Activated CD8-positive, alpha-beta T cell treated with anti-CD3 and anti-CD28 coated beads, Interleukin-2, amount 10 ng/mL, durations not matched to agents 7 days and 5 days (primary cell): ENCODE measurements around the gene THAP7. TPM values are rescaled to one million over a fixed set of nuclear protein-coding genes. Genes with fewer than 3 reads are reported as not detected.
"Not testable (repeated sequence)": the region's sequence is repeated elsewhere in the genome, so short reads cannot be mapped to it uniquely, and the experiment has no call there.

Source experiments
- ATAC-seq: fragments of 150-1000 bp; cut with Tn5 transposase; one replicate; pipeline ENCODE4 v1.10.0; 2021; ENCODE audit warnings: moderate library complexity
- CTCF ChIA-PET: fragments of 350-600 bp; sonication (Branson Sonifier 250); formaldehyde crosslinking; loops from one replicate; lab custom pipeline; 2021; ENCODE audit warnings: antibody characterized with exemption; lab: Charles Lee
- POLR2A ChIA-PET: fragments of 350-600 bp; sonication (Branson Sonifier 250); formaldehyde crosslinking; loops from one replicate; lab custom pipeline; 2021; ENCODE audit warnings: antibody characterized with exemption; lab: Charles Lee
- DNase-seq: peaks from one replicate; pipeline ENCODE4 v3.0.0-alpha.2; 2020
- H3K27ac Mint-ChIP-seq: one replicate; pipeline ENCODE4 v1.8.0; 2021; ENCODE audit warnings: mild to moderate bottlenecking, mixed read lengths
- H3K27me3 Mint-ChIP-seq: one replicate; pipeline ENCODE4 v1.8.0; 2021; ENCODE audit warnings: low read depth, mixed read lengths
- H3K36me3 Mint-ChIP-seq: one replicate; pipeline ENCODE4 v1.8.0; 2021; ENCODE audit warnings: low read depth, mixed read lengths
- H3K4me1 Mint-ChIP-seq: one replicate; pipeline ENCODE4 v1.8.0; 2021; ENCODE audit warnings: low read depth, mixed read lengths
- H3K4me3 Mint-ChIP-seq: one replicate; pipeline ENCODE4 v1.8.0; 2021; ENCODE audit warnings: mild to moderate bottlenecking, mixed read lengths
- H3K9me3 Mint-ChIP-seq: one replicate; pipeline ENCODE4 v1.8.0; 2022; ENCODE audit warnings: mixed read lengths; ENCODE audit not compliant: insufficient read depth
- total RNA-seq, 2 experiments: library from RNA; stranded (reverse); gene quantifications; one replicate each; pipeline ENCODE4 v1.2.3, GENCODE V29; 2021

Gene THAP7
- total RNA-seq, 2 experiments from 2014 or later, result 31.7 to 32.0 TPM

DNA sequence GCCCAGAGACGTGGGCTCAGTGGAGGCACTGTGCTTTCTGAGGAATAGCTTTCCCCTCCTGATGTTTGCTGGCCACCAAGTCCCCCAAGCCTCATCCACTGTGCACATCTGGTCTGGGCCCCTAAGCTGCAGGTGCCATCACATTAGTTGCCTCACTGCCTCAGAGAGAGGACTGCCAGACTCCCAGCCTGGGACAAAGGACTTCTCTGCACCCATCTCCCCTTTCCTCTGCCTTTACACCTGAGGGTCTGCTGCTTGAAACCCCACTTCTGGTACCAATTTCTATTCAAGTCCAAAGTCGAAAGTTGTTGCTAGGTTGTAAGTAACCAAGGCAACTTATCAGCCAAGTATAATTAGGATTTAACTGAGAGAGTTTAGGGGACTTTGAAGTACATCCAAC, 23.5 kb downstream of the THAP7 start:
- POLR2A ChIA-PET, result no interaction called here

DNA sequence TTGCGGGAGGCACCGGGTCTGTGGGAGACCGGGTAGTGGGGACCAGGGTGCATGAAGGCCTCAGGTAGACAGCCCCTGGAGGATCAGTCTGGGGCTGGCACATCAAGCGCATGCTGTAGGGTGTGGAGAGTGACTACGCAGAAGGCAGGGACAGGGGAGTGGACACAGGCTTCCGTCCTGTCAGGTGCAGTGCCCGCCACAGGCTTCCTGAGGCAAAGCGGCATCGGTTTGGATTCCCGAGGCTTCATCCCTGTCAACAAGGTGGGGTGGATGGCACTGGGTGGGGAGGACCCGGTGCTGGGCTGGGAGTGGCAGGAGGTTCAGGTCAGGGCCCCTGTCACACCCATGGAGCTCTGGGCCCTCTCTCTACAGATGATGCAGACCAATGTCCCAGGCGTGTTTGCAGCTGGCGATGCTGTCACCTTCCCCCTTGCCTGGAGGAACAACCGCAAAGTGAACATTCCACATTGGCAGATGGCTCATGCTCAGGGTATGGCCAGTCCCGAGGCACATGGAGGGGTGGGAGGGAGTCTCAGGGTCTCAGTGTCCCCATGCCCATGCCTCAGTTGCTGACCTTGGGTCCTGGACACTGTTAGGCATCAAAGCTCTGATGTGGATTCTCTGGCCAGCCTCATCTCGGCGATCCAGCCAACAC, 24.3 kb downstream of the THAP7 start:
- peaks cover 2% of the 10 kb centered on the region for H3K27me3 Mint-ChIP-seq
- ATAC-seq (no peak), DNase-seq (no peak)
- POLR2A ChIA-PET, result no interaction called here
- no peak overlapping the region for H3K4me3 Mint-ChIP-seq
- H3K9me3 Mint-ChIP-seq, result peaks cover 11% of the 10 kb centered on the region
- CTCF ChIA-PET, result no interaction called here
- H3K36me3 Mint-ChIP-seq, result peaks cover 4% of the 10 kb centered on the region
- H3K27ac Mint-ChIP-seq, result no peak overlapping the region
- peaks cover 24% of the 10 kb centered on the region for H3K4me1 Mint-ChIP-seq

More for the DNA sequence above, 23.5 kb downstream of the THAP7 start:
- Mint-ChIP-seq H3K27me3 (peaks cover 2% of the 10 kb centered on the region), H3K4me1 (peaks cover 32% of the 10 kb centered on the region), H3K9me3 (peaks cover 11% of the 10 kb centered on the region), H3K27ac (no peak overlapping the region), H3K4me3 (no peak overlapping the region), H3K36me3 (peaks cover 5% of the 10 kb centered on the region)
- CTCF ChIA-PET, result no interaction called here
- ATAC-seq (no peak), DNase-seq (no peak)

DNA sequence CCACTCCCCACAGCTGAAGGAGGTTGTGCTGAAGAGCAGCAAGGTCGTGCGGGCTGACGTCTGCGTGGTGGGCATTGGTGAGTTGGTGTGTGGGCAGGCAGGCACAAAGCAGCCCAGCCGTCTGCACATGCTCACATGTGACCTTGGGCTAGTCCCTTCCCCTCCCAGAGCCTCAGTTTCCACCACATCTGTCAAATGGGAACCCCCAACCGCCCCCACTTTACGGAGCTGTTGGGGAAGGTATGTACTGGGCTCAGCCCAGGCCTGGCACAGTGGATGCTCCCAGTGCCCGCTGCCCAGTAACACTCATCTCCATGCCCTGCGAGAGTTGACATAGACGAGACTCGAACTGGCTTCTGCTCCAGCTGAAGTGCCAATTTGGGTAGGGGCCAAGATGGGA, 24.9 kb downstream of the THAP7 start:
- POLR2A ChIA-PET, result no interaction called here
- H3K36me3 Mint-ChIP-seq, result peaks cover 3% of the 10 kb centered on the region
- peaks cover 2% of the 10 kb centered on the region for H3K27me3 Mint-ChIP-seq
- no peak for DNase-seq
- ATAC-seq, result no peak
- H3K4me1 Mint-ChIP-seq, result peaks cover 21% of the 10 kb centered on the region
- no peak overlapping the region for H3K4me3 Mint-ChIP-seq
- H3K9me3 Mint-ChIP-seq, result peaks cover 11% of the 10 kb centered on the region
- H3K27ac Mint-ChIP-seq, result no peak overlapping the region
- CTCF ChIA-PET, result no interaction called here

DNA sequence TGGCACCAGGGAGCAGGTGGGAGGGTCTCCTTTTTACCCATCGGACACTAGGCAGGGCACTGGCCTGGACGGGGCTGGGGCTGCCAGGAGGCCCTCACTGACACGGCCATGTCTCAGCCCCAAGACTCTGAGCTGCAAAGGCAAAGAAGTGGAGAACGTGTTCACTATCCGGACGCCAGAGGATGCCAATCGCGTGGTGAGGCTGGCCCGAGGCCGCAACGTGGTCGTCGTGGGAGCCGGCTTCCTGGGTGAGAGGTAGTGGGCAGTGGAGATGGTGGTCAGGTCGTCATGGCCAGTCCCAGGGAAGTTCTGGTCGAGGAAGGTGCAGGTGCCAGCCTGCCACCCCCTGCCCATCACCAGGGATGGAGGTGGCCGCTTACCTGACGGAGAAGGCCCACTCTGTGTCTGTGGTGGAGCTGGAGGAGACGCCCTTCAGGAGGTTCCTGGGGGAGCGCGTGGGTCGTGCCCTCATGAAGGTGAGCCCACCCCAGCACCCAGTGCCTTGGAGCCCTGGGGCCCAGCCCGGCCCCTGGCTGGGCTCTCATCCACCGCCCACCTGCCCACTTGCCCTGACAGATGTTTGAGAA, 25.5 kb downstream of the THAP7 start:
- no peak overlapping the region for H3K4me3 Mint-ChIP-seq
- no peak overlapping the region for H3K27ac Mint-ChIP-seq
- H3K27me3 Mint-ChIP-seq, result peaks cover 2% of the 10 kb centered on the region
- ATAC-seq, result no peak
- ChIA-PET POLR2A (no interaction called here), CTCF (no interaction called here)
- no peak for DNase-seq
- H3K9me3 Mint-ChIP-seq, result peaks cover 11% of the 10 kb centered on the region
- peaks cover 18% of the 10 kb centered on the region for H3K4me1 Mint-ChIP-seq
- H3K36me3 Mint-ChIP-seq, result peaks cover 3% of the 10 kb centered on the region

DNA sequence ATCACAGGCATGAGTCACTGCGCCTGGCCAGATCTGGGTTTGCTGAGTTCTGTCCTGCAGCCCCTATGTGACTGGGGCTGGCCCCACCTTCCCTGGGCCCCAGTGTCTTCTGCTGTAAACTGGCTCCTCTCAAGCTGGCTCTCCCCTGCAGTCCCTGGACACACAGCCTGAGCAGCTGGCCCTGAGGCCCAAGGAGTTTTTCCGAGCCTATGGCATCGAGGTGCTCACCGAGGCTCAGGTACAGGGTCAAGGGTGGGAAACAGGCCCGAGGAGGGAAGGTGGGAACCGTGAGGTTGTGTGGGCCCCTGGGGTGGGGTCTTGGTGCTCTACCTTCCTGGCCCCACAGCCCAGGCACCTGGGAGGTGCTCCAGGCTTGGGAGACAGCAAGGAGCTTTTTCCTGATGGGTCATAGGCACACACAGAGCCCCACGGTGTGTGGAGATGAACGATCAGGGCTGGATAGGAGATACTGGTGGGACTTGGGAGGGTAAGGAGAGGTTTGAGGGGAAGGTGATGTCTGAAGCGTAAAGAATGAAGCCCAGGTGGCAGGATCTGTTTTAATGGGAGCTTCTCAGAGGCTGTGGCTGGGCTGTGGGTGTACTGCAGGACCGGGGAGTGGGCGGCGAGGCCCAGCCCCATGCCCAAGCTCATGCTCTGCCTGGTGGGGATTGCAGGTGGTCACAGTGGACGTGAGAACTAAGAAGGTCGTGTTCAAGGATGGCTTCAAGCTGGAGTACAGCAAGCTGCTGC, 26.2 kb downstream of the THAP7 start:
- Mint-ChIP-seq H3K27me3 (peaks cover 2% of the 10 kb centered on the region), H3K27ac (no peak overlapping the region), H3K4me1 (peaks cover 11% of the 10 kb centered on the region), H3K4me3 (no peak overlapping the region), H3K36me3 (peaks cover 3% of the 10 kb centered on the region), H3K9me3 (peaks cover 11% of the 10 kb centered on the region)
- CTCF ChIA-PET, result no interaction called here
- no peak for DNase-seq
- POLR2A ChIA-PET, result interaction anchor here (1.2 kb wide), 1 partner anchor 22 kb away, joined by 3 read pairs; no protein-coding TSS in a partner anchor
- no peak for ATAC-seq

DNA sequence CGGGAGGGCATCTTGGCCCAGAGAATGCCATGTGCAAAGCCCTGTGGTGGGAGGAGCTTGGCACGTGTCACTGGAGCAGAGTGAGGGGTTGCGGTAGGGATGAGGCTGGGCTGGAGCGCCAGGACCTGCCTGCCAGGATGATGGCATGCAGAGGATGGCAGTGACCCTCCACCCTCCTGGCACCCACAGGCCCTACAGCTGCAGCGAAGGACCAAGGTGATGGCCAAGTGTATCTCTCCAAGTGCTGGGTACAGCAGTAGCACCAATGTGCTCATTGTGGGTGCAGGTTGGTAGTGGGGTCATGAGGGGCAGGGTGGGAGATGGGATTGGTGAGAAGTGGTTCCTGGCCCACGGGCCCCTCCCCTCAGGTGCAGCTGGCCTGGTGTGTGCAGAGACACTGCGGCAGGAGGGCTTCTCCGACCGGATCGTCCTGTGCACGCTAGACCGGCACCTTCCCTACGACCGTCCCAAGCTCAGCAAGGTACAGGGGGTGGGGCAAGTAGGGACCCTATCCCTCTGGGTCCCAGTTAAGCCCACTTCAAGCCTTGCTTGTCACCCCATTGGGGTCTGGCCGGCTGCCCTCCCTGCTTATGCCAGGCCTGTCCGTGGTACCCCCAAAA, 27.5 kb downstream of the THAP7 start:
- POLR2A ChIA-PET, result interaction anchor here (1.2 kb wide), 1 partner anchor 23 kb away, joined by 3 read pairs; no protein-coding TSS in a partner anchor
- Mint-ChIP-seq H3K4me3 (no peak overlapping the region), H3K36me3 (peaks cover 3% of the 10 kb centered on the region), H3K9me3 (peaks cover 10% of the 10 kb centered on the region), H3K4me1 (peaks cover 7% of the 10 kb centered on the region), H3K27ac (no peak overlapping the region), H3K27me3 (peaks cover 2% of the 10 kb centered on the region)
- ATAC-seq (no peak), DNase-seq (no peak)
- CTCF ChIA-PET, result no interaction called here

DNA sequence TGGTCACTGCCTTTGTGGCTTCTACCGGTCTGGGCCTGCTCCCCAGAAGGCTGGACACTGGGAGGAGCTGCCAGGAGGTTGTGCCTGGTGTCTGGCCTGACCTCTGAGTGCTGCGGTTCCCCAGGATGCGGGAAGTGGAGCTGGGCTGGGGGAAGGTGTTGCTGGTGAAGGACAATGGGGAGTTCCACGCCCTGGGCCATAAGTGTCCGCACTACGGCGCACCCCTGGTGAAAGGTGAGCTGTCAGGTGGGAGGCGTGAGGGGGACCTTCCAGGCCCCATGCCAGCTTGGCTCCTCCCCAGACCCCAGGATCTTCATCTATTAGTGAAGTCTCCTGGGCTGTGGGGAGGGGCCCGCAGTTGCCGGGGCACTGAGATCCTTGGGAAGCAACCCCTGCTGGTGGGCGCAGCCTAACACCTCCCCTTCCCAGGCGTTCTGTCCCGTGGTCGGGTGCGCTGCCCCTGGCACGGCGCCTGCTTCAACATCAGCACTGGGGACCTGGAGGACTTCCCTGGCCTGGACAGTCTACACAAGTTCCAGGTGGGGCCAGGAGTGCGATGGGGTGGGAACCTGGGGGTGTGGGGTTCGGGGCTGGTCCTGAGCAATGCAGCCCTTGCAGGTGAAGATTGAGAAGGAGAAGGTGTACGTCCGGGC, 28.2 kb downstream of the THAP7 start:
- Mint-ChIP-seq H3K36me3 (no peaks in the 10 kb centered on the region), H3K4me3 (no peak overlapping the region), H3K9me3 (peaks cover 3% of the 10 kb centered on the region), H3K4me1 (peaks cover under 1% of the 10 kb centered on the region), H3K27ac (no peak overlapping the region), H3K27me3 (no peaks in the 10 kb centered on the region)
- CTCF ChIA-PET, result interaction anchor here (1.5 kb wide), 1 partner anchor 9 kb away, joined by 6 read pairs; the partner anchor contains the start of gene LZTR1
- DNase-seq (no peak), ATAC-seq (no peak)
- POLR2A ChIA-PET, result interaction anchor here (1.1 kb wide), 1 partner anchor 16 kb away, joined by 3 read pairs; no protein-coding TSS in a partner anchor

DNA sequence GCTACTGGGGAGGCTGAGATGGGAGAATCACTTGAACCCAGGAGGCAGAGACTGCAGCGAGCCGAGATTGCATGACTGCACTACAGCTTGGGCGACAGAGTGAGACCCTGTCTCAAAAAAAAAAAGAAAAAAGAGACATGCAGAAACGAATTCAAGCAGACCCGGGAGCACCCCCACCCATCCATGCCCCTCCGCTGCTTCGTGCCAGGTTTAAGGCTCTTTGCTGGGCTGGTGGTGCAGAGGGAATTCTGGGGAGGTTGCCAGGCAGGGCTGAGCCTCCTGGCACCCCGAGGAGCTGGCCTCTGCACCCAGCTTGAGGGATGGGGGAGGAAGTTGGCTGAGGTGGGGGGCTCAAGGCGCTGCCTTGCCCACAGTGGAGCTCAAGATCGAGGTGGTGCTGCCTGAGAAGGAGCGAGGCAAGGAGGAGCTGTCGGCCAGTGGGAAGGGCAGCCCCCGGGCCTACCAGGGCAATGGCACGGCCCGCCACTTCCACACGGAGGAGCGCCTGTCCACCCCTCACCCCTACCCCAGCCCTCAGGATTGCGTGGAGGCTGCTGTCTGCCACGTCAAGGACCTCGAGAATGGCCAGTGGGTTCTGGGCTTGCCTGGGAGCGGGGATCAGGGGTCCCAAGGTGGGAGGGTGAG, 28.9 kb downstream of the THAP7 start:
- no peaks in the 10 kb centered on the region for H3K9me3 Mint-ChIP-seq
- no peaks in the 10 kb centered on the region for H3K36me3 Mint-ChIP-seq
- DNase-seq, result no peak
- POLR2A ChIA-PET, result interaction anchor here (1.1 kb wide), 1 partner anchor 15 kb away, joined by 3 read pairs; no protein-coding TSS in a partner anchor
- no peak for ATAC-seq
- CTCF ChIA-PET, result interaction anchor here (1.5 kb wide), 1 partner anchor 9 kb away, joined by 6 read pairs; the partner anchor contains the start of gene LZTR1
- no peak overlapping the region for H3K4me3 Mint-ChIP-seq
- H3K27me3 Mint-ChIP-seq, result no peaks in the 10 kb centered on the region
- H3K27ac Mint-ChIP-seq, result no peak overlapping the region
- H3K4me1 Mint-ChIP-seq, result no peaks in the 10 kb centered on the region

DNA sequence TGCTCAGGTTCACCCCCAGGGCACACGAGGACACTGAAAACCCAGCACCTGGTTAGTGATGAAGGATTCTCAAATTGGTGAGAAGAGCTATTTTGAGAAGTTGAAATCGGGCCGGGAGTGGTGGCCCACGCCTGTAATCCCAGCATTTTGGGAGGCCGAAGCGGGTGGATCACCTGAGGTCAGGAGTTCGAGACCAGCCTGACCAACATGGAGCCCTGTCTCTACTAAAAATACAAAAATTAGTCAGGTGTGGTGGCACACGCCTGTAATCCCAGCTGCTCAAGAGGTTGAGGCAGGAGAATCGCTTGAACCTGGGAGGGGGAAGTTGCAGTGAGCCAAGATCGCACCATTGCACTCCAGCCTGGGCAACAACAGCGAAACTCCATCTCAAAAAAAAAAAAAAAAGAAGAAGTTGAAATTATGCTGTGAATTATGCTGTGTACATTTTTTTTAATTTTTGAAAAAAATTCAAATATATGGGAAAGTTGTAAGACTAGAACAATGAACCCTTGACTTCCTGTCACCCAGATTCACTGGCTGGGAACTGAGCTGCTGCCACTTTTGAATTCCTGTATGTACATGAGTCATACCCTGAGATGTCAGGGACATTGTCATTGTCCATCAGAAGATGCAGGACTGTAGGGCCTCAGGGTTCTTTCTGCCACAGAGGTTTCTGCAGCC, 29.8 kb downstream of the THAP7 start:
- not testable (repeated sequence) for H3K4me3 Mint-ChIP-seq, H3K27ac Mint-ChIP-seq, DNase-seq, ATAC-seq, H3K27me3 Mint-ChIP-seq, H3K36me3 Mint-ChIP-seq, H3K9me3 Mint-ChIP-seq, H3K4me1 Mint-ChIP-seq
- CTCF ChIA-PET, result interaction anchor here (1.5 kb wide), 2 partner anchors 10 kb away, joined by 5 to 6 read pairs; partner anchors contain the start of gene LZTR1
- POLR2A ChIA-PET, result interaction anchor here (1.1 kb wide), 1 partner anchor 14 kb away, joined by 3 read pairs; no protein-coding TSS in a partner anchor

DNA sequence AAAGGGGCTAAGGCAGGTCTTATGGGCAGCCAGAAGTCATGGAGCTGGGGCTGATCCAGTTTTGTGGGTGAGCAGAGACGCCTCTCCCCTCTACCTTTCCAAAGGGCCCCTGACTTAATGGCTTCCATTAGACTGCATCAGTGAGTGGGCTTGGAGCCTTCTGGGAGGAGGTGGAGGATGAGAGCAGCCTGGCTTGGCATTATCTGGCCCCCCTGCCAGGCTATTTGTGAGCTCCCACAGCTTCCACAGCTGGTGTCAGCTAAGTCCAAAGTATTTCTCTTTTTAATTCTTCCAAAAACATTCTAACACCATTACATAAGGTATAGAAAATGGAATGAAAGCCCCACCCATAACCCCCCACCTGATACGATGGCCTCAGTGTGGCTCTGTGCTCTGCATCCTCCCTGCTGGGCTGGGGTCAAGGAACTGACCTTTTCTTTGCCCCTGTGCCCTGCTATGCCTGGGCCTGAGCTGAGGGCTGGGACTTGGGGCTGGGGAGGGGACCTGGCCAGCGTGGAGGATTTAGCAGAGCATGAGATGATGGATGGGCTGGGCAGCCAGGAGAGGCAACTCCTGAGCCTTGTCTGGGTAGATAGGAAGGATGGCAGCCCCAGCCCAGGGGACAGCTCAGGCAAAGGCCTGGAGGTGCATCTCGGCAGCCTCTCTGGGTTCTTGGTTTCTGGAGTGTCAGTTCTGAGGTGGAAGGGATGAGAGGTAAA, 30.8 kb downstream of the THAP7 start:
- Mint-ChIP-seq H3K4me3 (no peak overlapping the region), H3K27ac (no peak overlapping the region), H3K27me3 (no peaks in the 10 kb centered on the region), H3K4me1 (peaks cover under 1% of the 10 kb centered on the region), H3K36me3 (no peaks in the 10 kb centered on the region), H3K9me3 (no peaks in the 10 kb centered on the region)
- ChIA-PET POLR2A (no interaction called here), CTCF (interaction anchor here (1.5 kb wide), 1 partner anchor 9 kb away, joined by 5 read pairs; no protein-coding TSS in a partner anchor)
- ATAC-seq (no peak), DNase-seq (no peak)
